22Rv1 (cell line): ENCODE results near the gene POLR2H.

Experiments
- H3K27ac ChIP-seq: fragments of 450-650 bp; 2 replicates; pipeline ENCODE4 v1.5.1; 2017
- CTCF ChIP-seq: fragments of 450-650 bp; IDR thresholded peaks from 2 replicates; pipeline ENCODE4 v1.5.1; 2017; ENCODE audit warnings: mild to moderate bottlenecking
- ZFX ChIP-seq: fragments of 450-650 bp; IDR thresholded peaks from 2 replicates; pipeline ENCODE4 v1.6.1; 2017; ENCODE audit warnings: antibody characterized with exemption, borderline replicate concordance

The POLR2H gene

DNA sequence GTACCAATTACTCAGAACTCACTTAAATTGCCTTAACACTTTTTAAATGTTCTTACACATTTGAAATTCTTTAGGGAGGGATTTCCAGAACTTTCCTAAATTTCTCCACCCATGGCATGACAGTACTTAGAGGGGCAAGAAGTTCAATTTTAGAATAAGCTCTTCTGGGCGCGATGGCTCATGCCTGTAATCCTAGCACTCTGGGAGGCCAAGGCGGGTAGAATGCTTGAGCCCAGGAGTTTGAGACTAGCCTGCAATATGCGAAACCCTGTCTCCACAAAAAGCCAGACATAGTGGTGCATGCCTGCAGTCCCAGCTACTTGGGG is 13.5 kb upstream of the POLR2H start:
- TF ChIP-seq ZFX (no peak), CTCF (no peak)
- H3K27ac ChIP-seq = peak overlapping the region; percentile 75

DNA sequence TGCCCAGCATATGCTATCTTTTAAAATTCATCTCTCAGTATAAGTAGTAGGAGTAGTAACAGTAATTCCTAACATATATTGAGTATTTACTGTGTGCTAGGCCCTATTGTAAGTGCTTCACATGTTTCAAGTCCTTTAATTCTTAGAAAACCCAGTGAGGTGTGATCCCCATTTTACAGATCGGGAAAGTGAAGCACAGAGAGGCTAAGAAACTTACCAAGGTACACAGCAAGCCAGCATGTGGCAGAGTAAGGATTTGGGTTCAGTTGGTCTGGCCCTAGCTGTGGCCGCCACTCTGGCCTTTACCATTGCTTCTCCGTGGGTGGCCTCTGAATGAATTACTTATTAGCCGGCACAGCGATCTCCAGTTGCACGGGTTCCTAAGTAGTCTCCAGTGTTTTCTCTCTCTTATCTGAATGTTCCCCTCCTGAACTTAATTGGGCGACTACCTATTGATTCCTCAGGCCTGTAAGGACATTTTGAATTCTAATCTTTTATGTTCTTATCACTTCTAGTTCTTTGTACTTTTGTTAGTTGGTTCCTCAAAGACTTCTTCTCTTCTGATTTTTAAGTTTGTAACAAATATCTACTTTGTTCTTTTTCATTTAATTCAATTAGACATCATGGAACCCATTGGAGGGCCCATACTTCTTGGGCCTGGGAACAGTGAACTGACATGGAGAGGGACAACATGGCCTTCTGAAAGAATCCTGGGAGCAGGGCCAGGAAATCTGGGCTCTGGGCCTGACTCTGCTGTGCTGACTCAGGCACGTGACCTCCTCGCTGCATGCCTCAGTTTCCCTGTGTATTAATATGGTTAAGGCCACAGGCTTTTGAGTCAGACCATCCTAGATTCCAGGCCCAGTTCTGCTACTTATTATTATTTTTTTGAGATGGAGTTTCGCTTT is 11.7 kb upstream of the POLR2H start:
- H3K27ac ChIP-seq = no peak overlapping the region
- TF ChIP-seq CTCF = no peak
- no peak for TF ChIP-seq ZFX

GRCh38 chr3:184350618-184351017 is 10.9 kb upstream of the POLR2H start:
- TF ChIP-seq CTCF (no peak), ZFX (no peak)
- no peak overlapping the region for H3K27ac ChIP-seq

- TF ChIP-seq CTCF = no peak
- TF ChIP-seq ZFX = no peak
- H3K27ac ChIP-seq = peak overlapping the region; percentile 53
These were observed 9.9 kb upstream of the POLR2H start for GRCh38 chr3:184351511-184352148.

GRCh38 chr3:184352149-184352785 is 9.2 kb upstream of the POLR2H start:
- TF ChIP-seq CTCF (no peak), ZFX (no peak)
- peak overlapping the region; percentile 53 for H3K27ac ChIP-seq

DNA sequence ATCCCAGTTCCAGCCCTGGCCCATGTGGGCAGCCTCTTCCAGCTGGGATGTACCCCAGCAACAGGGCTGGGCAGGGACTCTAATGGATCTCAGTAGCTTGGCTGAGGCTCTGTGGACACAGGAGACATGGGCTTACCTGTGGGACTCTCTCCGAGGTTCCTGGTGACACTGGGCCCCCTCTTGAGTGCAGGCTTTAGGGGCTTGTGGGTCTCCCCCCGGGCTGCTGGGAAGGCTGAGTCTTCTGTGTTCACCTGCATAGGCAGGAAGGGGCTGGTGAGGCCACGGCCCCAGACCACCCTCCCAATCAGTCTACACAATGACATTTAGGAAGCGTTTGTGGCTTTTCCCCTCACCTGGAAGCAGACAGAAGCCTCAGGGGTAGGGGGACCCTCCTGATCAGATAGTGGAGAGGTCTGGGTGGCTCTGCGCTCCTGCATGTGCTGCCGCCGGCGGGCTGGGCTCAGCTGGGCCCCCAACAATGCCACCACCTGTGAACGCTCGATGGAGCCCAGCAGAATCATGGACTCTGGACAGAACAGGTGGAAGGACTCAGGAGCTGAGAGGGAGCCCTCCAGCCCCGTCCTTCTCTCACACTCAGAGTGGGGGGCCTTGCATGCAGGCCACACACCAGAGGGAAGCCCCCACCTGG is 8.5 kb upstream of the POLR2H start:
- TF ChIP-seq CTCF (no peak), ZFX (no peak)
- H3K27ac ChIP-seq = peak overlapping the region; percentile 53; the same call in 1 of the 2 replicates
